Stimulated activated naive CD8-positive, alpha-beta T cell treated with anti-CD3 and anti-CD28 coated beads, Interleukin-15, amount 100 ng/mL, for 72 hours (primary cell): ENCODE data around the gene ADAMTS6.

Experiments
- ATAC-seq: fragments of 150-1000 bp; cut with Tn5 transposase; 2 replicates; pipeline ENCODE4 v1.10.0; 2021; ENCODE audit warnings: mild to moderate bottlenecking, moderate library complexity
- DNase-seq, 2 donors: peaks; one replicate each; pipeline ENCODE4 v3.0.0; 2021 to 2022
- H3K27ac Mint-ChIP-seq, 2 donors: one replicate each; pipeline ENCODE4 v1.8.0; 2022; ENCODE audit warnings: mild to moderate bottlenecking in 2 of 2, mixed read lengths in 2 of 2, moderate library complexity in 2 of 2
- H3K27me3 Mint-ChIP-seq: one replicate; pipeline ENCODE4 v1.8.0; 2022; ENCODE audit warnings: mixed read lengths
- H3K4me1 Mint-ChIP-seq: one replicate; pipeline ENCODE4 v1.8.0; 2022; ENCODE audit warnings: mild to moderate bottlenecking, mixed read lengths
- H3K4me3 Mint-ChIP-seq, 2 donors: one replicate each; pipeline ENCODE4 v1.8.0; 2022; ENCODE audit warnings: mild to moderate bottlenecking in 2 of 2, mixed read lengths in 2 of 2, moderate library complexity in 1 of 2
- H3K9me3 Mint-ChIP-seq, 2 donors: one replicate each; pipeline ENCODE4 v1.8.0; 2022; ENCODE audit warnings: mixed read lengths in 2 of 2

ADAMTS6 gene

GRCh38 chr5:65144136-65144871 is 337.4 kb downstream of the ADAMTS6 start:
- Mint-ChIP-seq H3K27me3 (no peaks in the 10 kb centered on the region), H3K4me3 (no peak overlapping the region), H3K27ac (no peak overlapping the region), H3K4me1 (no peaks in the 10 kb centered on the region), H3K9me3 (peaks cover 0 to 4% of the 10 kb centered on the region in 2 donors)
- ATAC-seq (no peak), DNase-seq (no peak)

- no peak for ATAC-seq
- no peaks in the 10 kb centered on the region for H3K4me1 Mint-ChIP-seq
- H3K27me3 Mint-ChIP-seq = no peaks in the 10 kb centered on the region
- H3K27ac Mint-ChIP-seq = no peak overlapping the region
- peaks cover 0 to 4% of the 10 kb centered on the region in 2 donors for H3K9me3 Mint-ChIP-seq
- H3K4me3 Mint-ChIP-seq = no peak overlapping the region
- no peak for DNase-seq
These were observed 339.2 kb downstream of the ADAMTS6 start for GRCh38 chr5:65142511-65143011.

DNA sequence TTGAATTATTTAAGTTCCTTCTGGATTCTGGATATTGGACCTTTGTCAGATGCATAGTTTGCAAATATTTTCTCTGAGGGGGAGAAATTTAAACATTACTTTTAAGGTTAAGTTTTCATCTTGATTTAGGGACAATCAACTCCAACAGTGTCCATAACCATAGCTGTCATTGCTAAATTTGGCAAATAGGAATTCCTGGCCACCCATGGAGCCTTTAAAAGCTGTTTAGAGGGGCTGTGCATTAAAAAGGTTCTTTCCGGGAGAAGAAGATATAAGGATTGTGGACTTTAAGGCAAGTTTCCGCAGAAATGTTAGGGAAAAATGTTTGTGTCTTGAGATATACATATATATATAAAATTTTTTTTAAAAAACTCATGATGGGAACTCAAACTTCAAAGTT is 339.7 kb downstream of the ADAMTS6 start:
- H3K27ac Mint-ChIP-seq = no peak overlapping the region
- H3K4me3 Mint-ChIP-seq = no peak overlapping the region
- peaks cover 0 to 4% of the 10 kb centered on the region in 2 donors for H3K9me3 Mint-ChIP-seq
- H3K4me1 Mint-ChIP-seq = no peaks in the 10 kb centered on the region
- ATAC-seq = no peak
- no peaks in the 10 kb centered on the region for H3K27me3 Mint-ChIP-seq
- DNase-seq = no peak

GRCh38 chr5:65141493-65141892 is 340.2 kb downstream of the ADAMTS6 start:
- peaks cover 0 to 4% of the 10 kb centered on the region in 2 donors for H3K9me3 Mint-ChIP-seq

GRCh38 chr5:65137631-65138030 is 344.1 kb downstream of the ADAMTS6 start:
- Mint-ChIP-seq H3K9me3 (peaks cover 0 to 4% of the 10 kb centered on the region in 2 donors), H3K4me1 (no peaks in the 10 kb centered on the region), H3K27me3 (no peaks in the 10 kb centered on the region), H3K4me3 (no peak overlapping the region), H3K27ac (no peak overlapping the region)
- ATAC-seq (no peak), DNase-seq (no peak)

More at GRCh38 chr5:65141493-65141892, 340.2 kb downstream of the ADAMTS6 start:
- DNase-seq (no peak), ATAC-seq (no peak)
- no peak overlapping the region for H3K4me3 Mint-ChIP-seq
- H3K27me3 Mint-ChIP-seq = no peaks in the 10 kb centered on the region
- H3K27ac Mint-ChIP-seq = no peak overlapping the region
- no peaks in the 10 kb centered on the region for H3K4me1 Mint-ChIP-seq

DNA sequence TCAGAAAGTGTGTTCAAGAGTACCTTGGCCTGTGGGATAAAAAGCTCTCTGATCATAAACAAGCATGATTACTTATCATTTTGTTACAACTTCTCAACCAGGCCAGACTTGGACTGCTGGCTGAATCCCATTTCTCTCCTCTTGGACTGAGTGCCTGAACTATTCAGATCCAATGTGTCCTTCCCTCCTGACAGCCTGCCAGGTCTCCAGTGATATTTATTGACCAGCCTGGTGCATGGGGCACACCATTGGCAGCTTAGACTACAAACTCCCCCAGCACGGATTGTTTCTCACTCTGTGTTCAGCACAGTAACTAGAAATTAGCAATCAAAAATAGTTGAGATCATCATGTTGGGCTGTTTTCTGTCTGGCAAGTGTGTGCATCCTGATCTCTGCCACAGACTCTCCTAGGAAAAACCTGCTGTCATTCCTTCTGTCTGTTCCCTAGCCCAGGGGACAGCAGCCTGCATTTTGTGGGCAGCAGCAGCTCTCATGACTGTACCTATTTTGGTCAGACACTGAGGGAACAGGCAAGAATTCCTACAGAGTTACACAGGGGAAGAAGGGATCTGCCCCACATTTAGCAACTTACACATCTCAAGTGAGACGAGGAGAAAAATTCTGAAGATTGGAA is 348.1 kb downstream of the ADAMTS6 start:
- H3K27me3 Mint-ChIP-seq = no peaks in the 10 kb centered on the region
- ATAC-seq (no peak), DNase-seq (no peak)
- H3K4me1 Mint-ChIP-seq = no peaks in the 10 kb centered on the region
- H3K4me3 Mint-ChIP-seq = no peak overlapping the region
- H3K27ac Mint-ChIP-seq = peak overlapping the region in 1 of 2 donors; percentile 55
- H3K9me3 Mint-ChIP-seq = no peaks in the 10 kb centered on the region

DNA sequence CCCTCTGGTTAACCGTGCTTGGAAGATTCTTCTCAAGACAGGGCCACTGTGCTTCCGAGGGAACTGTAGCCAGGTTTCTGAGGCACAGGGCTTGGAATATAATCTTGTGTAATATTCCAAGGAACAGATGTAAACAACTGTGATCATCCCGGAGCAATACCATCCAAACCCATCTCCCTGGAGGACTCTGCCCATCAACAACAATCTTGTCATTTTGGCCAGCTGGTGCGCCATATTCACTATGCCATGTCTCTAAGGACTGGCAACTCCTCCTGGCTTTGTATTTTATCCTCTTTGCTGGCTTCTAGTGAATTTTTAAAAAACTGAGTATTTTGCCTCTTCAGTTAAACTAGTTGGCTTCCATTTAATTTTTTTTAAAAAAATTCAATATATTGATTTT is 349.3 kb downstream of the ADAMTS6 start:
- no peak overlapping the region for H3K4me3 Mint-ChIP-seq
- no peak overlapping the region for H3K27ac Mint-ChIP-seq
- H3K27me3 Mint-ChIP-seq = no peaks in the 10 kb centered on the region
- H3K4me1 Mint-ChIP-seq = no peaks in the 10 kb centered on the region
- no peaks in the 10 kb centered on the region for H3K9me3 Mint-ChIP-seq
- ATAC-seq (no peak), DNase-seq (no peak)

GRCh38 chr5:65128226-65128625 is 353.5 kb downstream of the ADAMTS6 start:
- no peaks in the 10 kb centered on the region for H3K27me3 Mint-ChIP-seq
- H3K9me3 Mint-ChIP-seq = no peaks in the 10 kb centered on the region
- DNase-seq (no peak), ATAC-seq (no peak)
- no peak overlapping the region for H3K27ac Mint-ChIP-seq
- no peak overlapping the region for H3K4me3 Mint-ChIP-seq
- H3K4me1 Mint-ChIP-seq = no peaks in the 10 kb centered on the region

- H3K27me3 Mint-ChIP-seq = no peaks in the 10 kb centered on the region
- no peak overlapping the region for H3K27ac Mint-ChIP-seq
- H3K4me1 Mint-ChIP-seq = no peaks in the 10 kb centered on the region
- ATAC-seq = no peak
- H3K9me3 Mint-ChIP-seq = no peaks in the 10 kb centered on the region
- no peak overlapping the region for H3K4me3 Mint-ChIP-seq
- DNase-seq = no peak
These were observed 354.4 kb downstream of the ADAMTS6 start for GRCh38 chr5:65127161-65127901.

- no peak overlapping the region for H3K27ac Mint-ChIP-seq
- no peak overlapping the region for H3K4me3 Mint-ChIP-seq
- H3K9me3 Mint-ChIP-seq = no peaks in the 10 kb centered on the region
- no peaks in the 10 kb centered on the region for H3K27me3 Mint-ChIP-seq
- DNase-seq (no peak), ATAC-seq (no peak)
- no peaks in the 10 kb centered on the region for H3K4me1 Mint-ChIP-seq
These were observed 355.1 kb downstream of the ADAMTS6 start for GRCh38 chr5:65126542-65127069.

DNA sequence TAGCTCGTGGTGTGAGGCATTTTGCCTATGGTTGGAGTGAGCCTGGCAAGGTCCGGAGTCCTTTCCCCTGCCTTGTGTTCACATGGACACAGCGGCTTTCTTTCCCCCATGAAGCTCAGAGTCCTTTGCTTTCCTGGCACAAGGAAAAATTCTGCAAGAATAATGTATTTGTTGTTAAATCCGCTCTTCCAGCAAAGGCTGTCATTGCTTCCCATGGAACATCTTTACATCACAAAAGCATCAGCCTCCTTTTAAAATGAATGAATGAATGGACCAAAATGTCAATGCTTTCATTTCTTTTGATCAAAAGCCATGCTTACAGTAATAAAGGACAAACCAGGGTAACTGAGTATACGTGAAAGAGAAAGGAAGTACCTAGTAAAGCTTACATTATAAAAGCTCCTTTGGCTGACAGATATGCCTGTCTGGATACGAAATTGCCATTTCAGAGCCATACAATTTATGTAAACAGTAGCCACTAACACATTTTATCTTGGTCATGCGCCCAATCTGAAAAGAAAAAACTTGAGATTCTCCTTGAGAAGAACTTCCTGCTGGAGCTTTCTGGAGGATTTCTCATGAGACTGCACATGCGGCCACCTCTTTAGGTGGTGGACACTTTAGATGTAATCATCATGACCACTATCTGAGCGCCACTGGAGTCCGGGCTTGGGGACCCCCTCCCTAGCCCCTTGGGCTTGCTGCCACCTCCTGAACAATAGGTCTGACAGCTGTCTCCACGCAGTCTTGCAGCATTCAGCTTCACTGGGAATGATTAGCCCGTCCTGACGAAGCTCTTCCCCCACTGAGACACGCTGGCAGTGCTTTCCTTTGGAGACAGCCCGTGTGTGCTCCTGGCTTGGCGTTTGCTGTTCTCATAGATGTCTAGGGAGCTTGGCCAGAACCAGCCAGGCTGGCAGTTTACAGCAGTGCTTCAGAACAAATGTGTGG is 355.9 kb downstream of the ADAMTS6 start:
- no peak for ATAC-seq
- Mint-ChIP-seq H3K4me3 (no peak overlapping the region), H3K4me1 (no peaks in the 10 kb centered on the region), H3K9me3 (no peaks in the 10 kb centered on the region), H3K27me3 (no peaks in the 10 kb centered on the region), H3K27ac (peak overlapping the region in 1 of 2 donors; percentile 15)
- no peak for DNase-seq

DNA sequence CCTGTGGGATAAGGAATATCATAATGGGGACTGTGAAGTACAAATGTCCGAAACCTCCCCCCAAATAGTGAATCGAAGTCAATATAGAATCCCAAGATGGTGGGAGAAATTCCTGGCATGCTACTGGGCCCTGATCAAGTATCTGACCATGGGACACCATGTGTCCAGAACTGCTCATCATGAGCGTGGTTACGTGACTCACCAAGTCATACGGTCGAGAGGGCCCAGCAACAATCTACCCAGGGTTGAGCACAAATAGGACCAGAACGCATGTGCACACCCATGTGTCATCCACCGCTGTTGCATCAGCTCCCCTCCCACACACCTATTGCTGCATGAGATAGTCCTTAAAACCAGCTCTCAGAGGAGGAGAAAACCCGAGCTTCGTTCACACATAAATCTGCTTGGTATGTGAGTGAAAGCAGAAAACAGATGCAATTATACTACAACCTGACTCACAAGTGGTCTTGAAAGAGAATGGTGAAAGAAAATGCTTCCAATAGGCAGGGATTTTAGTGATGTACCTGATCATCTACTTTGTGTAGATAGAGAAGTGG is 359.8 kb downstream of the ADAMTS6 start:
- H3K27me3 Mint-ChIP-seq = no peaks in the 10 kb centered on the region
- no peaks in the 10 kb centered on the region for H3K4me1 Mint-ChIP-seq
- peaks cover 5 to 14% of the 10 kb centered on the region in 2 donors for H3K9me3 Mint-ChIP-seq
- ATAC-seq = no peak
- H3K27ac Mint-ChIP-seq = no peak overlapping the region
- H3K4me3 Mint-ChIP-seq = no peak overlapping the region
- no peak for DNase-seq

- DNase-seq = no peak
- no peak for ATAC-seq
- Mint-ChIP-seq H3K27me3 (no peaks in the 10 kb centered on the region), H3K4me3 (no peak overlapping the region), H3K27ac (peak overlapping the region in 1 of 2 donors; percentile 44), H3K9me3 (peaks cover 5 to 14% of the 10 kb centered on the region in 2 donors), H3K4me1 (no peaks in the 10 kb centered on the region)
These were observed 361.3 kb downstream of the ADAMTS6 start for GRCh38 chr5:65120371-65120967.

- ATAC-seq (no peak), DNase-seq (no peak)
- Mint-ChIP-seq H3K27me3 (no peaks in the 10 kb centered on the region), H3K27ac (no peak overlapping the region), H3K9me3 (peaks cover 5 to 14% of the 10 kb centered on the region in 2 donors), H3K4me1 (no peaks in the 10 kb centered on the region), H3K4me3 (no peak overlapping the region)
These were observed 364.2 kb downstream of the ADAMTS6 start for GRCh38 chr5:65117525-65117924.
